Esophagus squamous epithelium (tissue), 5 donors: ENCODE data around the gene IL34. TPM values are rescaled to one million over a fixed set of nuclear protein-coding genes. Genes with fewer than 3 reads are reported as not detected.
"Not testable (repeated sequence)": the region's sequence is repeated elsewhere in the genome, so short reads cannot be mapped to it uniquely, and the experiment has no call there.

Experiments
- DNase-seq: peaks from one replicate; lab custom pipeline; 2025; lab: John Stamatoyannopoulos, UW
- H3K27ac ChIP-seq, 4 donors: fragments of 200-600 bp; sonication (generic); one replicate each; pipeline ENCODE4 v1.5.1; 2016 to 2019; ENCODE audit warnings: mild to moderate bottlenecking in 1 of 4
- H3K27me3 ChIP-seq, 4 donors: fragments of 200-600 bp; sonication (generic); 1 replicate in 3 of 4; 2 replicates in 1 of 4; pipeline versions ENCODE4 v1.5.1 to v1.6.0; 2017 to 2021; ENCODE audit warnings: antibody characterized with exemption in 1 of 4
- H3K36me3 ChIP-seq, 3 donors: fragments of 200-600 bp; sonication (generic); one replicate each; pipeline ENCODE4 v1.5.1; 2016 to 2019
- H3K4me1 ChIP-seq, 3 donors: fragments of 200-600 bp; sonication (generic); one replicate each; pipeline ENCODE4 v1.5.1; 2017 to 2019
- H3K4me3 ChIP-seq, 4 donors: fragments of 200-600 bp; sonication (generic); 1 replicate in 3 of 4; 2 replicates in 1 of 4; pipeline ENCODE4 v1.5.1; 2016 to 2019; ENCODE audit warnings: mild to moderate bottlenecking in 2 of 4, moderate library complexity in 1 of 4
- H3K9me3 ChIP-seq, 3 donors: fragments of 200-600 bp; sonication (generic); one replicate each; pipeline ENCODE4 v1.5.1; 2016 to 2019
- POLR2A ChIP-seq, 4 donors: fragments of 450-650 bp; IDR thresholded peaks; one replicate each; pipeline ENCODE4 v1.6.1; 2017; ENCODE audit warnings: antibody characterized with exemption in 4 of 4, mild to moderate bottlenecking in 4 of 4, moderate library complexity in 3 of 4
- WGBS, 2 donors: methylation state at CpG; one replicate each; pipeline ENCODE4 v1.1.5; 2018; 5-methylcytosine and 5-hydroxymethylcytosine counted together
- intact Hi-C: fragments of 100-400 bp; cut with DNase I; formaldehyde crosslinking; loops from one replicate; pipeline ENCODE4 v1.15.0; 2022
- total RNA-seq, 4 donors: library from RNA; depleted of rRNA; stranded (reverse); fragments of >200 nt; gene quantifications; one replicate each; pipeline ENCODE4 v1.1.0, GENCODE V29; 2016
- TF ChIP-seq, protein P1 (sequence below), 6 experiments: fragments of 450-650 bp in 4 of 6; fragments of 200-600 bp in 2 of 6; sonication (generic) in 2 of 6; IDR thresholded peaks; one replicate each; pipeline ENCODE4 v1.5.1; 2016 to 2019; ENCODE audit warnings: antibody characterized with exemption in 6 of 6, mild to moderate bottlenecking in 4 of 6, moderate library complexity in 4 of 6
- donor health status: DM: yes; HTN: yes; CAD: no.

IL34 gene
- total RNA-seq, 4 donors from 2014 or later = 3.2 to 26.6 (median 9.1) TPM

DNA sequence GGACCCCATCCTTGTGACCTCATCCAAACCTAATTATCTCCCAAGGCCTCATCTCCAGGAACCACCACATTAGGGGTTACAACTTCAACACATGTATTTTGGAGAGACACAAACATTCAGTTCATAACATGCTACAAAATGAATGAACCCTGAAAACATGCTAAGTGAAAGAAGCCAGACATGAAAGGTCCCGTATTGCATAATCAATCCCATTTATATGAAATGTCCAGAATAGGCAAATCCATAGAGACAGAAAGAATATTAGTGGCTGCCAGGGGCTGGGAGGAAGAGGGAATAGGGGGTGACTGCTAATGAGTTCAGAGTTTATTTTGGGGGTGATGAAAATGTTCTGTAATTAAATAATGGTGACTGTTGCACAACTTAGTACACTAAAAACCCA, 3.7 kb upstream of the IL34 start:
- no peak for TF ChIP-seq POLR2A (IDR thresholded peaks at IDR 0.05)
- TF ChIP-seq, protein P1, sequence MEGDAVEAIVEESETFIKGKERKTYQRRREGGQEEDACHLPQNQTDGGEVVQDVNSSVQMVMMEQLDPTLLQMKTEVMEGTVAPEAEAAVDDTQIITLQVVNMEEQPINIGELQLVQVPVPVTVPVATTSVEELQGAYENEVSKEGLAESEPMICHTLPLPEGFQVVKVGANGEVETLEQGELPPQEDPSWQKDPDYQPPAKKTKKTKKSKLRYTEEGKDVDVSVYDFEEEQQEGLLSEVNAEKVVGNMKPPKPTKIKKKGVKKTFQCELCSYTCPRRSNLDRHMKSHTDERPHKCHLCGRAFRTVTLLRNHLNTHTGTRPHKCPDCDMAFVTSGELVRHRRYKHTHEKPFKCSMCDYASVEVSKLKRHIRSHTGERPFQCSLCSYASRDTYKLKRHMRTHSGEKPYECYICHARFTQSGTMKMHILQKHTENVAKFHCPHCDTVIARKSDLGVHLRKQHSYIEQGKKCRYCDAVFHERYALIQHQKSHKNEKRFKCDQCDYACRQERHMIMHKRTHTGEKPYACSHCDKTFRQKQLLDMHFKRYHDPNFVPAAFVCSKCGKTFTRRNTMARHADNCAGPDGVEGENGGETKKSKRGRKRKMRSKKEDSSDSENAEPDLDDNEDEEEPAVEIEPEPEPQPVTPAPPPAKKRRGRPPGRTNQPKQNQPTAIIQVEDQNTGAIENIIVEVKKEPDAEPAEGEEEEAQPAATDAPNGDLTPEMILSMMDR (IDR thresholded peaks at IDR 0.05) = no peak
- no peaks in the 10 kb centered on the region for H3K9me3 ChIP-seq
- H3K4me1 ChIP-seq = peaks cover 8 to 22% (median 13%) of the 10 kb centered on the region in 3 donors
- 82 to 100% methylated on average over 1 of the region's 1 CpG for WGBS, 2 donors
- H3K27me3 ChIP-seq = no peaks in the 10 kb centered on the region
- H3K36me3 ChIP-seq = peaks cover 0 to 7% (median 0%) of the 10 kb centered on the region in 3 donors
- H3K4me3 ChIP-seq = no peak overlapping the region
- no peak overlapping the region for H3K27ac ChIP-seq
- intact Hi-C loops = no loop called here
- DNase-seq = no peak

DNA sequence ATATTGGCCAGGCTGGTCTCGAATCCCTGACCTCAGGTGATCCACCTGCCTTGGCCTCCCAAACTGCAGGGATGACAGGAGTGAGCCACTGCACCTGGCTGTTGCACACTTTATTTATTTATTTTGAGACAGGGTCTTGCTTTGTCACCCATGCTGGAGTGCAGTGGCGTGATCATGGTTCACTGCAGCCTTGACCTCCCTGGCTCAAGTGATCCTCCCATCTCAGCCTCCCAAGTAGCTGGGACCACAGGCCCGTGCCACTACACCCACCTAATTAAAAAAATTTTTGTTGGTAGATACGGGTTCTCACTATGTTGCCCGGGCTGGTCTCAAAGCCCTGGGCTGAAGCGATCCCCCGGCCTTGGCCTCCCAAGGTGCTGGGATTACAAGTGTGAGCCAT, 3.1 kb upstream of the IL34 start:
- DNase-seq, H3K4me3 ChIP-seq, H3K27ac ChIP-seq, intact Hi-C loops, H3K9me3 ChIP-seq, H3K27me3 ChIP-seq, H3K36me3 ChIP-seq: not testable (repeated sequence)
- H3K4me1 ChIP-seq = peaks cover 8 to 20% (median 13%) of the 10 kb centered on the region in 3 donors
- WGBS, 2 donors = 84 to 86% methylated on average over 7 of the region's 7 CpGs

DNA sequence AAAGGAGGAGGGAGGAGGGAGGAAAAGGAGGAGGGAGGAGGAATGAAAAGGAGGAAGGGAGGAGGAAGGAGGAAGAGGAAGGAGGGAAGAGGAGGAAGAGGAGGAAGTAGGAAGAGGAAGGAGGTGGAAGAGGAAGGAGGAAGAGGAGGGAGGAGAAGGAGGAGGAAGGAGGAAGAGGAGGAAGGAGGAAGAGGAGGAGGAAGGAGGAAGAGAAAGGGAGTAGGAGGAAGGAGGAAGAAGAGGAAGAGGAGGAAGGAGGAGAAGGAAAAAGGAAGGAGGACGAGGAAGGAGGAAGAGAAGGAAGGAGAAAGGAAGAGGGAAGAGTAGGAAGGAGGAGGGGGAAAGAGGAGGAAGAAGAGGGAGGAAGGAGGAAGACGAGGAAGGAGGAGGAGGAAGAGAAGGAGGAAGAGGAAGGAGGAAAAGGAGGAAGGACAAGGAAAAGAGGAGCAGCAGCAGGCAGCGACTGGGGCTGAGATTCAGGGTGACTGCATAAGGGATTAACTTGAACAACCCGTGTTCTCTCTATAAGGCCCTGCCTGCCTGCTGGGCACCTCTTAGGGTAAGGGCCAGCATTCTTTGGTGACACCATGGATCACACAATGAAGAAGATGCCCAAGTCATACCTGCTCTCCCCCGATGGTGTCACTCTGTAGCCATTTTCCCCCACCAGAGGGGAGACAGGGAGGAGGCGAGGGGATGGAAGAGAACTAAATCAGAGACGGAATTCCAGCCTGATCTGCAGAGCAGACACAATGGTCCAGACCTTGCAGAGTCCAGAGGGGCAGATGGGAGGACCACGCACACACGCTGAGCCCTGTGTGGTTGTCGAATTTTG, 1.4 kb upstream of the IL34 start:
- no peak for TF ChIP-seq POLR2A (IDR thresholded peaks at IDR 0.05)
- TF ChIP-seq, protein P1 (IDR thresholded peaks at IDR 0.05) = no peak
- WGBS, 2 donors = 78 to 85% methylated on average over 10 of the region's 10 CpGs
- Histone ChIP-seq H3K4me1 (peaks cover 0 to 15% (median 3%) of the 10 kb centered on the region in 3 donors), H3K4me3 (no peak overlapping the region), H3K36me3 (peaks cover 0 to 9% (median 0%) of the 10 kb centered on the region in 3 donors), H3K27me3 (no peaks in the 10 kb centered on the region), H3K27ac (no peak overlapping the region), H3K9me3 (no peaks in the 10 kb centered on the region)
- intact Hi-C loops = no loop called here
- DNase-seq = no peak

DNA sequence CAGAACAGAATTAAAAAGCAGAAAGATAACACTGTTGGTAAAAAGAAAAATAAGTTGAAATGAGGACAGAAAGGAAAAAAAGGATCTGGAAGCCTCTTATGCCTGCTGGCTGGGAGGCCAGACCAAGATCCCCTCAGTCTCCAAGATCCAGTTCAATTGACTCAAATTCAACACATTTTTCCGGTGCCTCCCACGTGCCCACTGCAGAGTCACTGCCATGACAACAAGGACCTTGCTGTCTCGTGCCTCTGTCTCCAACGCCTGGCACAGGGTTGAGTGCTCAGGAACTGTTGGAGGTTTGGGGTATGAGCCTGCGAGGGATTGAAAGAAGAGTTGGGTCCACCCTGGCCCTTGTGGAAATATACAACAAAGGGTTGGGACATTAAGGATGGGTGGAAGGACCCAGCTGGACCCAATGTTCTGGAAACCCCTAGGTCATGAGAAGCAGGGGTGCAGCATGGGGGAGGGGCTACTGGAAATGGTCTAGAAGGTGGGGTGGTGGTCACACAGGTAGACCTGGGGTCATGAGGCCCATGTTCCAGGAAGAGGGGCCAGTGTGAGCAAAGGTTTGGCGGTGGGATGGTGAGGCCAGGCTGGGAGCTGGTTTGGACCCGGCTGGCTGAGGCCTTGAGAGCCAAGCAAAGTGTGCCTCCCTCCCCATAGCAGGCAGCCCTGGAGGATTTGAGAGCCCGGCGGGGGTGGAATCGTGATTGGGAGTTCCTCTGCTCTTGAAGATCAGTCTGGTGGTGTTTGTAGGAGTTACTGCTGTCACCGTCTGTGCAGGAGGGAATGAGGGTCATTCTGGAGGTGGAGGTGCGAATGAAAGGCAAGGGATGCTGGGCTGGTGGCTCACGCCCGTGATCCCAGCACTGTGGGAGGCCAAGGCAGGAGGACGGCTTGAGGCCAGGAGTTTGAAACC, 1.3 kb downstream of the IL34 start:
- TF ChIP-seq, protein P1 (IDR thresholded peaks at IDR 0.05) = no peak
- no peak for TF ChIP-seq POLR2A (IDR thresholded peaks at IDR 0.05)
- H3K9me3 ChIP-seq = no peaks in the 10 kb centered on the region
- H3K36me3 ChIP-seq = peaks cover 0 to 9% (median 0%) of the 10 kb centered on the region in 3 donors
- WGBS, 2 donors = 83 to 84% methylated on average over 12 to 14 of the region's 15 CpGs
- peak overlapping the region in 1 of 4 donors; percentile 25 for H3K27ac ChIP-seq
- H3K27me3 ChIP-seq = no peaks in the 10 kb centered on the region
- no peak for DNase-seq
- H3K4me1 ChIP-seq = peaks cover 0 to 36% (median 8%) of the 10 kb centered on the region in 3 donors
- no peak overlapping the region for H3K4me3 ChIP-seq
- intact Hi-C loops = no loop called here

DNA sequence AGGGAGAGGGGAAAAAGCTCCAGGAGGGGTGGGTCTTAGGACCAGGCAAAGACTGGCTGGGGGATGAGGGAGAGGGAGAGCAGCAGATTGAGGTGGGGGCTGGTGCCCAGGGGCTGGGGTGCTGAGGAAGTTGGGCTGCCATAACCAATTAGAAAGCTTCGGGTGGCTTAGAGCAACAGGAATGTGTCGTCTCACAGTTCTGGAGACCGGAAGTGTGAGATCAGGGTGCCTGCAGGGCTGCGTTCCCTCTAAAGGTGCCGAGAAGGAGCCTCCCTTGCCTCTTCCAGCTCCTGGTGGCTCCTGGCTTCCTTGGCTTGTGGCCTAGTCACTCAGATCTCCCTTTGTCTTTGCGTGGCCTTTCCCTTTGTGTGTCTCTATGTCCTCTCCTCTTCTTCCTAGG, 2.2 kb downstream of the IL34 start:
- no peaks in the 10 kb centered on the region for H3K9me3 ChIP-seq
- no peak overlapping the region for H3K4me3 ChIP-seq
- TF ChIP-seq, protein P1 (IDR thresholded peaks at IDR 0.05) = no peak
- no peak for TF ChIP-seq POLR2A (IDR thresholded peaks at IDR 0.05)
- no peaks in the 10 kb centered on the region for H3K27me3 ChIP-seq
- peaks cover 0 to 9% (median 0%) of the 10 kb centered on the region in 3 donors for H3K36me3 ChIP-seq
- intact Hi-C loops = no loop called here
- peaks cover 0 to 45% (median 8%) of the 10 kb centered on the region in 3 donors for H3K4me1 ChIP-seq
- H3K27ac ChIP-seq = peak overlapping the region in 1 of 4 donors; percentile 69
- no peak for DNase-seq
- 70 to 78% methylated on average over 6 of the region's 6 CpGs for WGBS, 2 donors
